SW 1271 (cell line): ENCODE data around the gene BRWD1.

ENCODE experiments used
- DNase-seq, 2 experiments: peaks; one replicate each; lab custom pipeline; 2025; lab: John Stamatoyannopoulos, UW

Gene BRWD1

GRCh38 chr21:39134288-39134810 lies 179.1 kb downstream of the BRWD1 start:
- DNase-seq, result no peak
